OCI-LY7 (cell line): Measurements from ENCODE around the gene LUZP1. TPM values are rescaled to one million over a fixed set of nuclear protein-coding genes. Genes with fewer than 3 reads are reported as not detected.

ENCODE experiments used
- BruUV-seq: library from RNA; stranded (reverse); fragments of 400-500 nt; replicated peaks from 2 replicates; lab custom pipeline; 2021; lab: Mats Ljungman, UMichigan
- CTCF ChIA-PET: fragments of 300-600 bp; sonication (Branson Sonifier 250); formaldehyde crosslinking; loops from one replicate; lab custom pipeline; 2022; ENCODE audit warnings: antibody characterized with exemption; ENCODE audit not compliant: unreplicated experiment; lab: Charles Lee
- POLR2A ChIA-PET: fragments of 300-600 bp; sonication (Branson Sonifier 250); formaldehyde crosslinking; loops from one replicate; lab custom pipeline; 2022; ENCODE audit warnings: antibody characterized with exemption; lab: Charles Lee
- DNase-seq: peaks from one replicate; pipeline ENCODE4 v3.0.0-alpha.2; 2015; ENCODE audit warnings: low spot score
- H2AFZ ChIP-seq: fragments of 200-600 bp; sonication (generic), shearing (Covaris generic); 2 replicates; pipeline ENCODE4 v1.6.1; 2014; ENCODE audit warnings: mild to moderate bottlenecking, antibody characterized with exemption, low read length, moderate library complexity
- H3K27ac ChIP-seq: fragments of 200-600 bp; sonication (generic); 2 replicates; pipeline ENCODE4 v1.5.1; 2014; ENCODE audit warnings: mixed run types, low read depth, mild to moderate bottlenecking, moderate library complexity, low read length, inconsistent platforms; ENCODE audit not compliant: poor library complexity, severe bottlenecking
- H3K36me3 ChIP-seq: fragments of 200-600 bp; sonication (generic); 2 replicates; pipeline ENCODE4 v1.6.1; 2014; ENCODE audit warnings: mild to moderate bottlenecking, antibody characterized with exemption, low read length, moderate library complexity, mixed read lengths; ENCODE audit not compliant: insufficient read depth
- H3K4me1 ChIP-seq: fragments of 200-600 bp; sonication (generic); 2 replicates; pipeline ENCODE4 v1.5.1; 2014; ENCODE audit warnings: mild to moderate bottlenecking, low read length; ENCODE audit not compliant: insufficient read depth, poor library complexity, severe bottlenecking
- H3K4me2 ChIP-seq: fragments of 200-600 bp; sonication (generic); 2 replicates; pipeline ENCODE4 v1.6.1; 2014; ENCODE audit warnings: mild to moderate bottlenecking, low read length
- H3K4me3 ChIP-seq: fragments of 200-600 bp; sonication (generic); 2 replicates; pipeline ENCODE4 v1.5.1; 2014; ENCODE audit warnings: mild to moderate bottlenecking, low read depth, low read length; ENCODE audit not compliant: poor library complexity, severe bottlenecking
- H3K79me2 ChIP-seq: fragments of 200-600 bp; sonication (generic); 2 replicates; pipeline ENCODE4 v1.6.1; 2016; ENCODE audit warnings: low read depth, mild to moderate bottlenecking, low read length, moderate library complexity, mixed read lengths; ENCODE audit not compliant: insufficient read depth
- H3K9me2 ChIP-seq: fragments of 200-600 bp; sonication (generic); 2 replicates; pipeline ENCODE4 v1.6.1; 2016; ENCODE audit warnings: mild to moderate bottlenecking, low read length, mixed read lengths; ENCODE audit not compliant: insufficient read depth
- H3K9me3 ChIP-seq: fragments of 200-600 bp; sonication (generic); 2 replicates; pipeline ENCODE4 v1.6.1; 2014; ENCODE audit warnings: mild to moderate bottlenecking, mixed run types, low read length, mixed read lengths
- H4K20me1 ChIP-seq: fragments of 200-600 bp; sonication (generic); 2 replicates; pipeline ENCODE4 v1.6.1; 2014; ENCODE audit warnings: mild to moderate bottlenecking, antibody characterized with exemption, low read length, moderate library complexity, mixed read lengths; ENCODE audit not compliant: insufficient read depth
- CTCF ChIP-seq: fragments of 200-600 bp; sonication (generic); conservative IDR thresholded peaks from 2 replicates; pipeline ENCODE4 v1.5.1; 2014; ENCODE audit warnings: mild to moderate bottlenecking, antibody characterized with exemption, low read length, moderate library complexity, mixed read lengths
- EZH2phosphoT487 ChIP-seq: fragments of 200-600 bp; sonication (generic); IDR thresholded peaks from 2 replicates; pipeline ENCODE4 v1.6.1; 2018; ENCODE audit warnings: low read depth, borderline replicate concordance, mild to moderate bottlenecking, mixed run types, antibody characterized with exemption, low read length, moderate library complexity, mixed read lengths
- intact Hi-C: fragments of 100-400 bp; cut with micrococcal nuclease; formaldehyde crosslinking; loops from one replicate; pipeline ENCODE4 v1.10.0; 2022; ENCODE audit not compliant: unreplicated experiment
- total RNA-seq, 2 experiments: library from RNA; depleted of rRNA in 1 of 2; stranded (reverse); fragments of >200 nt in 1 of 2; shearing (Covaris generic) in 1 of 2; gene quantifications; 2 replicates each; pipeline ENCODE4 v1.2.3, GENCODE V29; 2014 to 2022

Gene LUZP1
- total RNA-seq, 2 experiments from 2014 or later: 7.6 to 13.6 TPM

DNA sequence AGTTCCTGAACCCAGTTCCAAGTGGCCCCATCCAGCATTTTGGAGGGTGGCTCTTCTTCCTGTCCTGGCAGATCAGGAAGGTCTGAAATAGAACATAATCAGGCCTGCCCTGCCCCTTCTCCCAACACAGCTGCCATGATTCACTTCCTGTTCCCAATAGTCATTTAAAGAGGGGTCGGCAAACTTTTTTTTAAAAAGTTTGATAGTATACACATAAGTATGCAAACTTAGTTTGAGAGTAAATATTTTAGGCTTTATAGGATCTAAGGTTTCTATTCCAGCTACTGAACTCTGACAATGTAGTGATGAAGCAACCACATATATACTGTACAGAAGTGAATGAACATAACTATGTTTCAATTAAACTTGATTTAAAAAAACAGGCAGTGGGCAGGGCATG is 66.4 kb downstream of the LUZP1 start:
- no peak for DNase-seq
- Histone ChIP-seq H2AFZ (no peak overlapping the region), H4K20me1 (no peaks in the 10 kb centered on the region), H3K4me3 (no peak overlapping the region), H3K9me2 (no peaks in the 10 kb centered on the region), H3K79me2 (no peaks in the 10 kb centered on the region), H3K36me3 (peaks cover 8% of the 10 kb centered on the region; the same call in 1 of the 2 replicates), H3K9me3 (no peaks in the 10 kb centered on the region), H3K27ac (no peak overlapping the region), H3K4me2 (no peak overlapping the region), H3K4me1 (peaks cover 27% of the 10 kb centered on the region)
- TF ChIP-seq CTCF (no peak), EZH2phosphoT487 (no peak)
- BruUV-seq: no TSS peak
- POLR2A ChIA-PET: interaction anchor here (0.6 to 1.4 kb wide), 6 partner anchors 10 to 81 kb away, joined by 3 to 5 read pairs (median 4); no protein-coding TSS in a partner anchor
- CTCF ChIA-PET: interaction anchor here (4.5 kb wide), 1 partner anchor 82 kb away, joined by 30 read pairs; no protein-coding TSS in a partner anchor
- intact Hi-C loops: no loop called here

- peaks cover 8% of the 10 kb centered on the region; the same call in 1 of the 2 replicates for H3K36me3 ChIP-seq
- H3K9me3 ChIP-seq: no peaks in the 10 kb centered on the region
- H3K4me1 ChIP-seq: peaks cover 27% of the 10 kb centered on the region
- H3K9me2 ChIP-seq: no peaks in the 10 kb centered on the region
- no peaks in the 10 kb centered on the region for H4K20me1 ChIP-seq
- POLR2A ChIA-PET: interaction anchor here (0.6 to 1.2 kb wide), 3 partner anchors 75 to 82 kb away, joined by 3 to 4 read pairs (median 3); no protein-coding TSS in a partner anchor
- CTCF ChIA-PET: interaction anchor here (4.5 kb wide), 1 partner anchor 82 kb away, joined by 30 read pairs; no protein-coding TSS in a partner anchor
- no peak overlapping the region for H3K4me3 ChIP-seq
- no peaks in the 10 kb centered on the region for H3K79me2 ChIP-seq
- DNase-seq: no peak
- TF ChIP-seq CTCF (no peak), EZH2phosphoT487 (no peak)
- H2AFZ ChIP-seq: no peak overlapping the region
- no TSS peak for BruUV-seq
- intact Hi-C loops: no loop called here
- no peak overlapping the region for H3K4me2 ChIP-seq
- no peak overlapping the region for H3K27ac ChIP-seq
Measured at GRCh38 chr1:23101887-23102286, 66.8 kb downstream of the LUZP1 start.

- no peaks in the 10 kb centered on the region for H4K20me1 ChIP-seq
- no peak overlapping the region for H2AFZ ChIP-seq
- H3K79me2 ChIP-seq: no peaks in the 10 kb centered on the region
- H3K27ac ChIP-seq: no peak overlapping the region
- no peaks in the 10 kb centered on the region for H3K9me2 ChIP-seq
- TF ChIP-seq CTCF: no peak
- TF ChIP-seq EZH2phosphoT487: no peak
- H3K9me3 ChIP-seq: no peaks in the 10 kb centered on the region
- peaks cover 27% of the 10 kb centered on the region for H3K4me1 ChIP-seq
- POLR2A ChIA-PET: interaction anchor here (0.6 to 1.0 kb wide), 3 partner anchors 9 to 95 kb away, joined by 3 read pairs; no protein-coding TSS in a partner anchor
- DNase-seq: no peak
- CTCF ChIA-PET: interaction anchor here (4.5 kb wide), 1 partner anchor 83 kb away, joined by 30 read pairs; no protein-coding TSS in a partner anchor
- intact Hi-C loops: no loop called here
- H3K36me3 ChIP-seq: peaks cover 8% of the 10 kb centered on the region; the same call in 1 of the 2 replicates
- H3K4me2 ChIP-seq: no peak overlapping the region
- BruUV-seq: no TSS peak
- H3K4me3 ChIP-seq: no peak overlapping the region
Measured at GRCh38 chr1:23101101-23101827, 67.4 kb downstream of the LUZP1 start.
